ENCODE data around the gene TNS3. TPM values are rescaled to one million over a fixed set of nuclear protein-coding genes. Genes with fewer than 3 reads are reported as not detected.
A peak's percentile ranks its signal among the peaks of the same experiment; 100 is the strongest.

Gene TNS3
- total and polyA plus RNA-seq, 2 of the 13 experiments (the other 11 are each of a cell fraction or from before 2014, with no cell fraction given) = 52.9 to 55.7 TPM

DNA sequence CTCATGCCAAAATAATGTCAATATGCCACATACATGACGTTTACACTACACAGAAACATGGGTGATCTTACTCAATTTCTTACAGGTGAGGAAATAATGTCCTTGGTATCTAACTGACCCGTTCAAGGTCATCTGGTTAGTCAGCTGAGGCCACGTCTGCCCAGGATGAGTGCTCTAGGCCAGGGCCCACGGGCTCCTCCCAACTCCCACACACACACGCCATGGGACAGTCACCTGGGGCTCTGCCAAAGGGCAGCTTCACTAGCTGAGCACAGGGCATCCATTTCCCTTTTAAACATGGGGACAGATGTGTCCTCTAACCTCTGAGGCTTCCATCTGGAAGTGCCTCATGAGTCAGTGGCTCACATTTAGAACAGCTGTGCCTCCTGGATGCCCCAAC, 123.9 kb downstream of the TNS3 start (continued):
- TF ChIP-seq, protein P1, sequence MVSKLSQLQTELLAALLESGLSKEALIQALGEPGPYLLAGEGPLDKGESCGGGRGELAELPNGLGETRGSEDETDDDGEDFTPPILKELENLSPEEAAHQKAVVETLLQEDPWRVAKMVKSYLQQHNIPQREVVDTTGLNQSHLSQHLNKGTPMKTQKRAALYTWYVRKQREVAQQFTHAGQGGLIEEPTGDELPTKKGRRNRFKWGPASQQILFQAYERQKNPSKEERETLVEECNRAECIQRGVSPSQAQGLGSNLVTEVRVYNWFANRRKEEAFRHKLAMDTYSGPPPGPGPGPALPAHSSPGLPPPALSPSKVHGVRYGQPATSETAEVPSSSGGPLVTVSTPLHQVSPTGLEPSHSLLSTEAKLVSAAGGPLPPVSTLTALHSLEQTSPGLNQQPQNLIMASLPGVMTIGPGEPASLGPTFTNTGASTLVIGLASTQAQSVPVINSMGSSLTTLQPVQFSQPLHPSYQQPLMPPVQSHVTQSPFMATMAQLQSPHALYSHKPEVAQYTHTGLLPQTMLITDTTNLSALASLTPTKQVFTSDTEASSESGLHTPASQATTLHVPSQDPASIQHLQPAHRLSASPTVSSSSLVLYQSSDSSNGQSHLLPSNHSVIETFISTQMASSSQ (IDR thresholded peaks at IDR 0.05; ENCODE audit: low read depth) = no peak
- TF ChIP-seq, protein P1 (CRISPR knock-in tag; IDR thresholded peaks at IDR 0.05; ENCODE audit: borderline replicate concordance) = 0 out of 2 replicates have a peak, but pooled peaks have one; percentile 18
- TF ChIP-seq DRAP1 (CRISPR knock-in tag; IDR thresholded peaks at IDR 0.05) (no peak), RARA (CRISPR knock-in tag; IDR thresholded peaks at IDR 0.05) (peak; percentile 46; the same call in 1 of the 2 replicates), TMF1 (CRISPR knock-in tag; IDR thresholded peaks at IDR 0.05; ENCODE audit: low read depth) (no peak), POLR2AphosphoS5 (IDR thresholded peaks at IDR 0.05; ENCODE audit: low read depth, low read length) (no peak), ZKSCAN5 (CRISPR knock-in tag; IDR thresholded peaks at IDR 0.05) (no peak), ZNF510 (CRISPR knock-in tag; IDR thresholded peaks at IDR 0.05; ENCODE audit: low read depth) (no peak), ZNF501 (CRISPR knock-in tag; IDR thresholded peaks at IDR 0.05) (no peak), RBM22 (optimal IDR thresholded peaks at IDR 0.05; ENCODE audit: low read length) (peak; percentile 94), GABPB1 (CRISPR knock-in tag; IDR thresholded peaks at IDR 0.05) (0 out of 2 replicates have a peak, but pooled peaks have one; percentile 14), ZBTB43 (CRISPR knock-in tag; conservative IDR thresholded peaks at IDR 0.05) (no peak), SAFB2 (CRISPR knock-in tag; IDR thresholded peaks at IDR 0.05; ENCODE audit: borderline replicate concordance, low read depth) (no peak), NFATC3 (CRISPR knock-in tag; IDR thresholded peaks at IDR 0.05) (no peak), ZNF678 (CRISPR knock-in tag; IDR thresholded peaks at IDR 0.05) (no peak)
- TF ChIP-seq, protein P2, sequence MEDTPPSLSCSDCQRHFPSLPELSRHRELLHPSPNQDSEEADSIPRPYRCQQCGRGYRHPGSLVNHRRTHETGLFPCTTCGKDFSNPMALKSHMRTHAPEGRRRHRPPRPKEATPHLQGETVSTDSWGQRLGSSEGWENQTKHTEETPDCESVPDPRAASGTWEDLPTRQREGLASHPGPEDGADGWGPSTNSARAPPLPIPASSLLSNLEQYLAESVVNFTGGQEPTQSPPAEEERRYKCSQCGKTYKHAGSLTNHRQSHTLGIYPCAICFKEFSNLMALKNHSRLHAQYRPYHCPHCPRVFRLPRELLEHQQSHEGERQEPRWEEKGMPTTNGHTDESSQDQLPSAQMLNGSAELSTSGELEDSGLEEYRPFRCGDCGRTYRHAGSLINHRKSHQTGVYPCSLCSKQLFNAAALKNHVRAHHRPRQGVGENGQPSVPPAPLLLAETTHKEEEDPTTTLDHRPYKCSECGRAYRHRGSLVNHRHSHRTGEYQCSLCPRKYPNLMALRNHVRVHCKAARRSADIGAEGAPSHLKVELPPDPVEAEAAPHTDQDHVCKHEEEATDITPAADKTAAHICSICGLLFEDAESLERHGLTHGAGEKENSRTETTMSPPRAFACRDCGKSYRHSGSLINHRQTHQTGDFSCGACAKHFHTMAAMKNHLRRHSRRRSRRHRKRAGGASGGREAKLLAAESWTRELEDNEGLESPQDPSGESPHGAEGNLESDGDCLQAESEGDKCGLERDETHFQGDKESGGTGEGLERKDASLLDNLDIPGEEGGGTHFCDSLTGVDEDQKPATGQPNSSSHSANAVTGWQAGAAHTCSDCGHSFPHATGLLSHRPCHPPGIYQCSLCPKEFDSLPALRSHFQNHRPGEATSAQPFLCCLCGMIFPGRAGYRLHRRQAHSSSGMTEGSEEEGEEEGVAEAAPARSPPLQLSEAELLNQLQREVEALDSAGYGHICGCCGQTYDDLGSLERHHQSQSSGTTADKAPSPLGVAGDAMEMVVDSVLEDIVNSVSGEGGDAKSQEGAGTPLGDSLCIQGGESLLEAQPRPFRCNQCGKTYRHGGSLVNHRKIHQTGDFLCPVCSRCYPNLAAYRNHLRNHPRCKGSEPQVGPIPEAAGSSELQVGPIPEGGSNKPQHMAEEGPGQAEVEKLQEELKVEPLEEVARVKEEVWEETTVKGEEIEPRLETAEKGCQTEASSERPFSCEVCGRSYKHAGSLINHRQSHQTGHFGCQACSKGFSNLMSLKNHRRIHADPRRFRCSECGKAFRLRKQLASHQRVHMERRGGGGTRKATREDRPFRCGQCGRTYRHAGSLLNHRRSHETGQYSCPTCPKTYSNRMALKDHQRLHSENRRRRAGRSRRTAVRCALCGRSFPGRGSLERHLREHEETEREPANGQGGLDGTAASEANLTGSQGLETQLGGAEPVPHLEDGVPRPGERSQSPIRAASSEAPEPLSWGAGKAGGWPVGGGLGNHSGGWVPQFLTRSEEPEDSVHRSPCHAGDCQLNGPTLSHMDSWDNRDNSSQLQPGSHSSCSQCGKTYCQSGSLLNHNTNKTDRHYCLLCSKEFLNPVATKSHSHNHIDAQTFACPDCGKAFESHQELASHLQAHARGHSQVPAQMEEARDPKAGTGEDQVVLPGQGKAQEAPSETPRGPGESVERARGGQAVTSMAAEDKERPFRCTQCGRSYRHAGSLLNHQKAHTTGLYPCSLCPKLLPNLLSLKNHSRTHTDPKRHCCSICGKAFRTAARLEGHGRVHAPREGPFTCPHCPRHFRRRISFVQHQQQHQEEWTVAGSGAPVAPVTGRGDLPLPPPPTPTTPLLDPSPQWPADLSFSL (CRISPR knock-in tag; IDR thresholded peaks at IDR 0.05) = no peak

Measured in HepG2 (cell line).